ENCODE data around the gene TMC5. TPM values are rescaled to one million over a fixed set of nuclear protein-coding genes. Genes with fewer than 3 reads are reported as not detected.

The TMC5 gene, protein sequence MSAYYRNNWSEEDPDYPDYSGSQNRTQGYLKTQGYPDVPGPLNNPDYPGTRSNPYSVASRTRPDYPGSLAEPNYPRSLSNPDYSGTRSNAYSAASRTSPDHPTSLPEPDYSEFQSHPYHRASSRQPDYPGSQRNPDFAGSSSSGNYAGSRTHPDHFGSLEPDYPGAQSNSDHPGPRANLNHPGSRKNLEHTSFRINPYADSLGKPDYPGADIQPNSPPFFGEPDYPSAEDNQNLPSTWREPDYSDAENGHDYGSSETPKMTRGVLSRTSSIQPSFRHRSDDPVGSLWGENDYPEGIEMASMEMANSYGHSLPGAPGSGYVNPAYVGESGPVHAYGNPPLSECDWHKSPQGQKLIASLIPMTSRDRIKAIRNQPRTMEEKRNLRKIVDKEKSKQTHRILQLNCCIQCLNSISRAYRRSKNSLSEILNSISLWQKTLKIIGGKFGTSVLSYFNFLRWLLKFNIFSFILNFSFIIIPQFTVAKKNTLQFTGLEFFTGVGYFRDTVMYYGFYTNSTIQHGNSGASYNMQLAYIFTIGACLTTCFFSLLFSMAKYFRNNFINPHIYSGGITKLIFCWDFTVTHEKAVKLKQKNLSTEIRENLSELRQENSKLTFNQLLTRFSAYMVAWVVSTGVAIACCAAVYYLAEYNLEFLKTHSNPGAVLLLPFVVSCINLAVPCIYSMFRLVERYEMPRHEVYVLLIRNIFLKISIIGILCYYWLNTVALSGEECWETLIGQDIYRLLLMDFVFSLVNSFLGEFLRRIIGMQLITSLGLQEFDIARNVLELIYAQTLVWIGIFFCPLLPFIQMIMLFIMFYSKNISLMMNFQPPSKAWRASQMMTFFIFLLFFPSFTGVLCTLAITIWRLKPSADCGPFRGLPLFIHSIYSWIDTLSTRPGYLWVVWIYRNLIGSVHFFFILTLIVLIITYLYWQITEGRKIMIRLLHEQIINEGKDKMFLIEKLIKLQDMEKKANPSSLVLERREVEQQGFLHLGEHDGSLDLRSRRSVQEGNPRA
- total RNA-seq (2022; extraction: Qiagen RNA extraction; ENCODE audit: low read depth) = 6.1 to 8.1 TPM (median 6.4 TPM) in 5 replicates

DNA sequence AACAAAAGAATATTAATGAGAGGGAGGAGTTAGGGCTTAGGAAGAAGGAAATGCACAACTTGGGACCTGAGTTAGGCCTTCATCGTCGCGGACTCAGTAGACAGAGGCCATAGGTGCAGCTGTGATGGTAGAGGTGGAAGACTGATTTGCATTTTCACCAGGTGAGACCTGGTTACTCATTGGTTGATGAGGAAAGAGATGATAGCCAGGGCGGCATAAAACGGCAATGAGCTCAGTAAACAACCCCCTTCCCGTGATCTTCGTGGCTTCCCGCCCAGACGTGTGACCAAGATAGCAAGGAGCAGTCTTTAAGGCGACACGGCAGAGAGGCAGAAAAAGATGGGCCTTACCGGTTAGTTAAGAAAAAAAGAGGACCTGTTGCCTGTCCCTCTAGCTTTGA, at the start of gene TMC5:
Gene TMC5, plus strand, starts transcription at position 244 of the 400 bp plus-strand sequence. CDS start 22,156 bp downstream, outside the sequence.

DNA sequence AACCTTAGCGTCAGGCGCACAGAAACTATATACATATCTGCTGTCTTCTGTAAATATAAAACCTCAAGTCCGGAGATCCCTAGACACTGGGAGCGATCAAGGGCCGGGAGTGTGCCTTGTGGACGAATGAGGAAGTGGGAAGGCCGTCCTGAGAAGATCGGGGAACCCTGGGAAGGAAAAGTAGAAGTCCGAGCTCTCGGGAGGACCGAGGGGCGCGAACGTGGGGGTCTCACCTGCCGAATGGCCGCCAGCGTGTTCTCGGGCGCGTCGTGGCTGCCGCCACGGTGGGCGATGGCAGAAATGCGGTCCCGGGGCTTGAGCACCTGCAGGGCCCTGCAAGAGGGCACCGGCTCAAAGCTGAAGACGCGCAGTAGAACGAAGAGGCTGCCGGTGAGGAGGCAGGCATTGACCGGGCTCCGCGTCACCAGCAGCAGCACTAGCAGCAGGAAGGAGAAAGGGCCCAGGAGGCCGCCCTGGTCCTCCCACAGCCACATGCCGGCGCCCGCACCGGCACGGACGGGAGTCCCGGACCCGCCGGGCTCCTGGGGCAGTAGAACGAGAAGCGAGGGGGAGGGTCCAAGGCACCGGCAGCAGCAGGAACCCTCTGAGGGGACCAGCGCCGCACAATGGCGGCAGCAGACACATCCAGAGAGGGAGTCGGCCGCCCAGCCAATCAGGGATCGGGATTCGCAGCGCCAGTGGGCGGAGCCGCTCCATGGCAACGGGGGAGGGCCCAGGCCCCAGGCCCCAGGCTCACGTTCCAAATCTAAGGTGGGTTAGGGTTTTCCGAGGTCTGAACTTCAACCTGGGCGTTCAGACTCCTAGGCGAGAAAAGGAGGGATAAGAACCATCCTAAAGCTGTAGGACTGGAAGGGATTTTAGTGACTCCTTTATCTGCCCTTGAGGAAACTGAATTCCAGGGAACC, 104.1 kb downstream of the TMC5 start, which contains the start of gene GDE1:
Gene GDE1, minus strand, starts transcription at position 628 of the 926 bp plus-strand sequence. Its CDS starts 134 bp downstream, at position 494.

DNA sequence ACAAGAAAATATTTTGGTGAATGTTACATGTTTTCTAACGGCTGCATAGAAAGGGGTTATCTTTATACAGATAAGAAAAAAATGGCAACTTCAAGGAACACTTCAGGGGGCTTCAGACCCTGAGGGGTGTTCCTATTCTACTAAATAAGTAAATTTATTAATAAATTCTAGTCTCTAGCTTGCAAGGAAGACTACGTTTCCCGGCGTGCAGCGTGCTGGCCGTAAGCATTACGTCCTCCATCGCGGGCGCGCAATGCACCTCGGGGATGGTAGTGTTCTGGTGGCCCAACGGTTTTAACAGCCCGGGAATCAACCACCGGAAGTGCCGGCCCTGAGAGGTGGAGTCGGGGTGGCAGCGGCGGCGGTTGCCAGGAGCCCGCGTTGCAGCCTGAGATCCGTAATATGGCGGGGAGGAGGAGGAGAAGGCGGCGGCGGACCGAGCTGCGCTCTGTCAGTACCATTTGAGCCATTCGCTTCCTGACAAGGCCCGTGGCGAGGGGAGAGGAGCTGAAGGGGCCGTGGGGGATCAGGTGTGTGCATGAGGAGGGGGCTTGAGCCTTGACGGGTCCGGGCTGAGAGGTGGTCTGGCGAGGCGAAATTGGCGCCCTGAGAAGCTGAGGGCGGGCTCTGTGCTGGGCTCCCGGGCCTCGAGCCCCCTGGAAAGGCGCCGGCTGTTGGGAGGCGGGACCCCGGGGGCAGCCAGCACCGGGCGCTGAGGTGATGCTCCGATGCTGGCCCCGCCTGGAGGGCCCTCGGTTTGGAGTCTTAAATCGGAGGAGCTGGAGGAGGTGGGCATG, 106.1 kb downstream of the TMC5 start, which contains the start of gene CCP110:
Gene CCP110, plus strand, starts transcription at position 384 of the 797 bp plus-strand sequence. CDS start 3,940 bp downstream, outside the sequence.

Other genes with a start within 250 kb of the TMC5 start
- 9.8 to 13.7 TPM (median 10.9 TPM) in 5 replicates for gene SYT17, start 249.6 kb upstream of the TMC5 start, total RNA-seq (2022; extraction: Qiagen RNA extraction; ENCODE audit: low read depth)
- 0.08 to 0.18 TPM (median 0.11 TPM) in 4 of 5 replicates, not detected in the other for gene CLEC19A, start 132.2 kb upstream of the TMC5 start, total RNA-seq (2022; extraction: Qiagen RNA extraction; ENCODE audit: low read depth)
- 90.5 to 101 TPM (median 99.4 TPM) in 5 replicates for gene GDE1, start 104.2 kb downstream of the TMC5 start, total RNA-seq (2022; extraction: Qiagen RNA extraction; ENCODE audit: low read depth)
- gene CCP110, start 106.1 kb downstream of the TMC5 start, total RNA-seq (2022; extraction: Qiagen RNA extraction; ENCODE audit: low read depth) = 5.8 to 12.6 TPM (median 11.3 TPM) in 5 replicates
- 27.0 to 34.2 TPM (median 30.9 TPM) in 5 replicates for gene VPS35L, start 137.8 kb downstream of the TMC5 start, total RNA-seq (2022; extraction: Qiagen RNA extraction; ENCODE audit: low read depth)

Data from A549 treated with RU486 at 1 μM for 4 hours (cell line).